ENCODE measurements around the gene KRTAP10-4.
"Not testable (repeated sequence)": the region's sequence is repeated elsewhere in the genome, so short reads cannot be mapped to it uniquely, and the experiment has no call there.

KRTAP10-4 gene

GRCh38 chr21:44573630-44574456 lies at the start of gene KRTAP10-4:
Gene KRTAP10-4 (plus strand): TSS chr21:44573729. CDS start chr21:44573759, 30 bp downstream.
- H3K4me1 ChIP-seq (ENCODE audit: control insufficient read depth, insufficient read depth, low read length); H3K4me3 ChIP-seq (ENCODE audit: low read depth, low read length); H3K27ac ChIP-seq (ENCODE audit: low read depth, low read length); H3K36me3 ChIP-seq (ENCODE audit: control insufficient read depth, insufficient read depth, low read length); H3K27me3 ChIP-seq (ENCODE audit: control insufficient read depth, insufficient read depth, low read length); H3K9ac ChIP-seq (ENCODE audit: low read length): not testable (repeated sequence)
- peaks cover 28% of the 10 kb centered on the region for H3K9me3 ChIP-seq (ENCODE audit: control insufficient read depth, insufficient read depth, low read depth, low read length)

GRCh38 chr21:44524414-44525371 lies 48.8 kb upstream of the KRTAP10-4 start:
- Histone ChIP-seq H3K9ac (ENCODE audit: low read length) (no peak overlapping the region), H3K9me3 (ENCODE audit: control insufficient read depth, insufficient read depth, low read depth, low read length) (peaks cover 16% of the 10 kb centered on the region), H3K27ac (ENCODE audit: low read depth, low read length) (no peak overlapping the region), H3K4me3 (ENCODE audit: low read depth, low read length) (no peak overlapping the region), H3K36me3 (ENCODE audit: control insufficient read depth, insufficient read depth, low read length) (no peaks in the 10 kb centered on the region), H3K27me3 (ENCODE audit: control insufficient read depth, insufficient read depth, low read length) (no peaks in the 10 kb centered on the region), H3K4me1 (ENCODE audit: control insufficient read depth, insufficient read depth, low read length) (no peaks in the 10 kb centered on the region)

GRCh38 chr21:44525391-44526095 lies 48.0 kb upstream of the KRTAP10-4 start:
- H3K36me3 ChIP-seq (ENCODE audit: control insufficient read depth, insufficient read depth, low read length) = no peaks in the 10 kb centered on the region

GRCh38 chr21:44526096-44526997 lies 47.2 kb upstream of the KRTAP10-4 start:
- no peaks in the 10 kb centered on the region for H3K27me3 ChIP-seq (ENCODE audit: control insufficient read depth, insufficient read depth, low read length)
- no peak overlapping the region for H3K4me3 ChIP-seq (ENCODE audit: low read depth, low read length)
- no peak overlapping the region for H3K9ac ChIP-seq (ENCODE audit: low read length)
- H3K9me3 ChIP-seq (ENCODE audit: control insufficient read depth, insufficient read depth, low read depth, low read length) = peaks cover 16% of the 10 kb centered on the region
- H3K27ac ChIP-seq (ENCODE audit: low read depth, low read length) = no peak overlapping the region
- H3K4me1 ChIP-seq (ENCODE audit: control insufficient read depth, insufficient read depth, low read length) = no peaks in the 10 kb centered on the region
- no peaks in the 10 kb centered on the region for H3K36me3 ChIP-seq (ENCODE audit: control insufficient read depth, insufficient read depth, low read length)

More at GRCh38 chr21:44525391-44526095, 48.0 kb upstream of the KRTAP10-4 start:
- H3K9me3 ChIP-seq (ENCODE audit: control insufficient read depth, insufficient read depth, low read depth, low read length) = peaks cover 16% of the 10 kb centered on the region
- no peak overlapping the region for H3K4me3 ChIP-seq (ENCODE audit: low read depth, low read length)
- H3K27ac ChIP-seq (ENCODE audit: low read depth, low read length) = no peak overlapping the region
- no peaks in the 10 kb centered on the region for H3K4me1 ChIP-seq (ENCODE audit: control insufficient read depth, insufficient read depth, low read length)
- no peak overlapping the region for H3K9ac ChIP-seq (ENCODE audit: low read length)
- no peaks in the 10 kb centered on the region for H3K27me3 ChIP-seq (ENCODE audit: control insufficient read depth, insufficient read depth, low read length)

GRCh38 chr21:44527156-44527982 lies 46.2 kb upstream of the KRTAP10-4 start:
- H3K4me1 ChIP-seq (ENCODE audit: control insufficient read depth, insufficient read depth, low read length) = no peaks in the 10 kb centered on the region
- no peak overlapping the region for H3K9ac ChIP-seq (ENCODE audit: low read length)
- H3K36me3 ChIP-seq (ENCODE audit: control insufficient read depth, insufficient read depth, low read length) = no peaks in the 10 kb centered on the region
- no peaks in the 10 kb centered on the region for H3K27me3 ChIP-seq (ENCODE audit: control insufficient read depth, insufficient read depth, low read length)
- peaks cover 16% of the 10 kb centered on the region for H3K9me3 ChIP-seq (ENCODE audit: control insufficient read depth, insufficient read depth, low read depth, low read length)
- H3K27ac ChIP-seq (ENCODE audit: low read depth, low read length) = no peak overlapping the region
- H3K4me3 ChIP-seq (ENCODE audit: low read depth, low read length) = no peak overlapping the region

GRCh38 chr21:44527983-44528633 lies 45.4 kb upstream of the KRTAP10-4 start:
- Histone ChIP-seq H3K27ac (ENCODE audit: low read depth, low read length) (no peak overlapping the region), H3K4me1 (ENCODE audit: control insufficient read depth, insufficient read depth, low read length) (no peaks in the 10 kb centered on the region), H3K9ac (ENCODE audit: low read length) (no peak overlapping the region), H3K36me3 (ENCODE audit: control insufficient read depth, insufficient read depth, low read length) (no peaks in the 10 kb centered on the region), H3K27me3 (ENCODE audit: control insufficient read depth, insufficient read depth, low read length) (no peaks in the 10 kb centered on the region), H3K4me3 (ENCODE audit: low read depth, low read length) (no peak overlapping the region), H3K9me3 (ENCODE audit: control insufficient read depth, insufficient read depth, low read depth, low read length) (peaks cover 16% of the 10 kb centered on the region)

GRCh38 chr21:44528634-44528995 lies 44.9 kb upstream of the KRTAP10-4 start:
- Histone ChIP-seq H3K9ac (ENCODE audit: low read length) (no peak overlapping the region), H3K27ac (ENCODE audit: low read depth, low read length) (no peak overlapping the region), H3K27me3 (ENCODE audit: control insufficient read depth, insufficient read depth, low read length) (no peaks in the 10 kb centered on the region), H3K36me3 (ENCODE audit: control insufficient read depth, insufficient read depth, low read length) (no peaks in the 10 kb centered on the region), H3K4me3 (ENCODE audit: low read depth, low read length) (no peak overlapping the region), H3K9me3 (ENCODE audit: control insufficient read depth, insufficient read depth, low read depth, low read length) (peaks cover 11% of the 10 kb centered on the region), H3K4me1 (ENCODE audit: control insufficient read depth, insufficient read depth, low read length) (no peaks in the 10 kb centered on the region)

- Histone ChIP-seq H3K4me3 (ENCODE audit: low read depth, low read length) (no peak overlapping the region), H3K36me3 (ENCODE audit: control insufficient read depth, insufficient read depth, low read length) (no peaks in the 10 kb centered on the region), H3K27ac (ENCODE audit: low read depth, low read length) (no peak overlapping the region), H3K9ac (ENCODE audit: low read length) (no peak overlapping the region), H3K9me3 (ENCODE audit: control insufficient read depth, insufficient read depth, low read depth, low read length) (peaks cover 7% of the 10 kb centered on the region; the same call in 1 of the 2 replicates), H3K27me3 (ENCODE audit: control insufficient read depth, insufficient read depth, low read length) (no peaks in the 10 kb centered on the region), H3K4me1 (ENCODE audit: control insufficient read depth, insufficient read depth, low read length) (no peaks in the 10 kb centered on the region)
These were observed 44.5 kb upstream of the KRTAP10-4 start for GRCh38 chr21:44529011-44529421.

GRCh38 chr21:44529503-44530125 lies 43.9 kb upstream of the KRTAP10-4 start:
- Histone ChIP-seq H3K9ac (ENCODE audit: low read length) (no peak overlapping the region), H3K27me3 (ENCODE audit: control insufficient read depth, insufficient read depth, low read length) (no peaks in the 10 kb centered on the region), H3K4me3 (ENCODE audit: low read depth, low read length) (no peak overlapping the region), H3K9me3 (ENCODE audit: control insufficient read depth, insufficient read depth, low read depth, low read length) (peaks cover 3% of the 10 kb centered on the region; the same call in 1 of the 2 replicates), H3K27ac (ENCODE audit: low read depth, low read length) (no peak overlapping the region), H3K4me1 (ENCODE audit: control insufficient read depth, insufficient read depth, low read length) (no peaks in the 10 kb centered on the region), H3K36me3 (ENCODE audit: control insufficient read depth, insufficient read depth, low read length) (no peaks in the 10 kb centered on the region)
